GM20431 (cell line): Measurements from ENCODE around the gene ABCB11.
"Not testable (repeated sequence)": the region's sequence is repeated elsewhere in the genome, so short reads cannot be mapped to it uniquely, and the experiment has no call there.

ENCODE experiments used
- in situ Hi-C: fragments of 300-500 bp; cut with MseI, MboI; formaldehyde crosslinking; loops from one replicate; pipeline ENCODE4 v1.15.0; 2020; ENCODE audit warnings: low sequenced_read_pairs; ENCODE audit not compliant: unreplicated experiment

The ABCB11 gene

DNA sequence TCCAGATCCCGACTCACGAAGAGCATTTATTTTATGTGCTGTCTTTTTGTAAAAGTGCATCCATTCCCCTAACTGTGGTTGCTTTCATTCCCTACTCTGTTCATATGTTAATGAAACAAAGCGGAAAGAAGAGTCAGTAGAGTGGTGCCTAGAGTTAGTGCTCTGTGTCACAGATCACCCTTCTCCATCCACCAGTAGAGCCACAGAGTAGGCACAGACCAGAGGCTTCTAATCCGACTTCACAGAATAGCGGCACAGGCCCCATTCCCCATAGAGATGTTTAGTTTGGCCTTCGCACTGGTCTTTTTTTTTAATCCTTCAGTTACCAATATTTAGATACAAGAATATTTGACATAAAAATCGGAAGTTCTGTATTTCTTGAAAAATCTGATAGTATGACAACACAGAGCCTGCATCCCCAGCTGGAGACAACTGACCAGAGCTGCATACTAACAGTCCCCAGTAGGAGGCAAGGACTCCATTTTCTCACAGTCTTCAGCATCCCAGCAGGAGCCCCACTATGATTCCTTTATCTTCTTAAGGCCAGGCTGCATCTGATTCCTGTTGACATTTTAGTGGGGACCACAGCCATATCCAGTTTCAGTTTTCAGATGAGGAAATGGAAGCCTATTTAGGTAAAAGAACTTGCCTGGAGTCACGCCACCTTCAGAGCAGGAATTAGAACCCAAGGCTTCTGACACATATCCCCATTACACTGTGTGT is 123.0 kb downstream of the ABCB11 start:
- in situ Hi-C loops: loop anchor here (25.0 kb wide), 1 partner anchor 571 kb away; no protein-coding TSS in a partner anchor

DNA sequence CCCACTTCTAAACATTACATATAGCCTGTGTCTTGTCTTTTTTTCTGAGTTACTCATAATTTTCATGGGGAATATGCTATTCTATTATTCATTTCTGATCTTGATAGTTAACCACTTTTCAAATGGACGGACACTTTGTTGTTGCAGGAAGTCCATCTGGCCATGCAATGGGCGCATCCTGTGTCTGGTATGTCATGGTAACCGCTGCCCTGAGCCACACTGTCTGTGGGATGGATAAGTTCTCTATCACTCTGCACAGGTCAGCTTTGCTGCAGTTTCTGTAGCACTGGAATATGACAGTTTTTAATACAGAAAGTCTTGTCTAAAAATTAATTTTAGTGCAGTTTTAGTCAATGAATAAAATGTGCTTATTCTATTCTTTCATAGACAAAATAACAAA is 126.8 kb downstream of the ABCB11 start:
- in situ Hi-C loops: loop anchor here (25.0 kb wide), 1 partner anchor 567 kb away; no protein-coding TSS in a partner anchor

DNA sequence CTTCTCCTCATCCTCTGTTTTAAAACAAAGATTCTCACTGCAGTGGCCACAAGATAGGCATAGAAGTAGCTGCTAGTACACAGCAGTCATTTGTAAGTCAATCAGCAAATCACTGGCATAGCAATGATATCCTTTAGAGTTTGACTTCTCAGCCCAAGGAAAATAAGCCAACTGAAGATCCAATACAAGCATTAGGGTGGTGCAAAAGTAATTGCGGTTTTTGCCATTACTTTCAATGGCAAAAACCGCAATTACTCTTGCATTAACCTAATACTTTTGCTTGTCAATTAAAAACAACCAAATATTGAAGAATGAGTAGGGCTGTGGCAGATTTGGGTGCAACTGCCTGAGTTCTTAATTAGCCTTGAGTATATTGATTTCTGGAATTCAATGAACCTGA is 127.2 kb downstream of the ABCB11 start:
- in situ Hi-C loops: loop anchor here (25.0 kb wide), 1 partner anchor 567 kb away; no protein-coding TSS in a partner anchor

DNA sequence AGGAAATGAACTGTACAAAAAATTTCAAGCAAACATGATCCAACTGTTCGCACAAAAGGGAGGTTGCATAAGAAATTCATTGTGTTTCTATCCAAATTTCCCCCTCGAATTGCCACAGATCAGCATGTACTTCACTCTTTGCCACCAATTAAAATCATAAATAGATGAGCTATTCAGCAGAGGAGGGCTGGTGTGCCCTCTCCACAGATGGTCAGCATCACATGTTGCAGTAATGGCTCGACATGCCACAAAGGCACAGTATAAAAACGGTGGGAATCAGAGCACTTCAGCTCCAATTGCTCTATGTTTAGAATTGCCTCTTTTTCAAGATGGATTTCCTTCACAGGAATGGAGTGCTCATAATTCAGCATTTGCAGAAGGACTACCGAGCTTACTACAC is 130.1 kb downstream of the ABCB11 start, which contains the start of gene G6PC2:
Gene G6PC2 (plus strand): TSS at position 289 of the 400 bp plus-strand sequence. CDS start 41 bp downstream, at position 330.
- in situ Hi-C loops: loop anchor here (25.0 kb wide), 1 partner anchor 564 kb away; no protein-coding TSS in a partner anchor

DNA sequence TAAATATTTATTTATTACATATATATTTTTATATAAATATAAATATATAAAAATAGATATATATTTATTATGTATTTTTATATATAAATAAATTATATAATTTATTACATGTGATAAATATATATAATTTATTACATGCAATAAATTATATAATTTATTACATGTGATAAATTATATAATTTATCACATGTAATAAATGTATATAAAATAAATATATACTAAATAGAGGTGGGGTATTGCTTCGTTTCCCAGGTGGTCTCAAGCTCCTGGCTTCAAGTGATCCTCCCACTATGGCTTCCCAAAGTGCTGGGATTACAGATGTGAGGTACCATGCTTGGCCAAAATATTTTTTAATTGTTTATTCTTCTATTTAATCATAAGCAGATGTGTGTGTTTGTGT is 133.7 kb downstream of the ABCB11 start:
- in situ Hi-C loops: no loop called here

DNA sequence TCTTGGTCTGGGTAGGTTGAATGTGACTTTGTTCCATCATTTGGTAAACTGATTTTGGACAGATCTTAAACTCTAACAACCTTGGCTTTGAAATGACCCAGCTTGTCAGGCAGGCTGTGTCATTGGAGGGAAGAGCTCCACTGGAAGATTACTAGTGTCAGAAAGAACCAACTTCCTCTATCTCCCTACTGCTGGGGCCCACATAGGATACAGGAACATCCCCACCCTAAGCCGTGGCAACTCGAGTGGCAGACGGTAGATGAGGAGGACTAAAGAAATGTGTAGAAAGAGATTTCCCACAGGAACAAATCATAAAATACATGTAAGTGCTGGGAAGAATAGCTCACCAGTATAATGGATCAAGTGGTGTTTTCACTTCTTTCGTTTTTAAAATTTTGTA is 134.3 kb downstream of the ABCB11 start:
- in situ Hi-C loops: no loop called here

DNA sequence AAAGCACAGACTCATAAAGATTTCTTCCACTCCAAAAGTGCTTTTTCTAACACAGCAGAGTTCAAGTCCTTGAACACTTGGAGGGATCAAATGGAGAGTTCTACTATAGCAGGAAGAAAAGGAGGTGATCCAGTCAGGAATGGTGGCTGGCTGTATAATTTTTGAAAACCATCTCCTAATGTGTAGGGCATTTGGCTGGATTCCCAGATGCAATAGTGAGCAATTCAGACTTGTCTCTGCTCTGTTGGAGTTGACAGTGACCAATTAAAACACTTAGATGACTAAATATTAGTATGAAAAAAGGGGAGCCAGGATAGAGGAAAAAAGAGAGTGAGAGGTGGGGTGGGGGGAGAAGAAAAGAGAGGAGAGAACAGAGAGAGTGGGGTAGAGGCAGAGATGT is 135.4 kb downstream of the ABCB11 start:
- in situ Hi-C loops: no loop called here

DNA sequence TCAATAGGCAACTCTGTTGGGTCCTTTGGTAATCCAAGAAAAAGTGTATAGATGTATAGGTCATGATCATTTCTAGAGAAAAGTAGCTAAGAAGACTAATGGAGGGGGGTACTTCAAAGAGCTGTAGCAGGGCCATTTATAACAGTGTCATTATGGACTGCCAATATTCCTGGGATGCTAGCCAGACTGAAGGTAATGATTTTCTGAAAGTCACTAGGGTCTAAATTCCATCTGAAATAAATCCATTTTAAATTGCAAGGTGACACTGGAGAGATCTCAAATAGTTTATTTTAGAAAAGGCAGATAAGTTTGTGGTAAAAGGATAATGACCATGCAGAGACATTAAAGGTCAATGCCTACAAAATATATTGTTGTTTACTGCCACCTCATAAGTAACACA is 136.4 kb downstream of the ABCB11 start:
- in situ Hi-C loops: no loop called here

DNA sequence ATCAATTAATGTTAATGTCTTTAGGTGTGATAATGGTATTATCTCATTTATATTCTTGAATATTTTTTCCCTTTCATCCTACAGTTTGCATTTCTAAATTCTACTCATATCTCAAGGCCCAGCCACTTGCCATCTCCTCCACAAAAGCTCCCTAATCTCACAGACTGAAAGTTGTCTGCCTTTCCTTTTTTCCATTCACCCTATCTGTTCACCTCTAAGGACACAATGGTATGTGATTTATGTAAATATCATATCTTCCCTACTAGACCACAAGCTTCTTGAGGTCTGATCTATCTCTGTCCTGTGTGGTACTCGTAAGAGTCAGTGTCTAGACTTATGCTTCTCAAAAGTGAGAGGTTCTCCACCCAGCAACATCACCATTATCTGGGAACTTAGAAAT is 137.0 kb downstream of the ABCB11 start:
- in situ Hi-C loops: no loop called here

DNA sequence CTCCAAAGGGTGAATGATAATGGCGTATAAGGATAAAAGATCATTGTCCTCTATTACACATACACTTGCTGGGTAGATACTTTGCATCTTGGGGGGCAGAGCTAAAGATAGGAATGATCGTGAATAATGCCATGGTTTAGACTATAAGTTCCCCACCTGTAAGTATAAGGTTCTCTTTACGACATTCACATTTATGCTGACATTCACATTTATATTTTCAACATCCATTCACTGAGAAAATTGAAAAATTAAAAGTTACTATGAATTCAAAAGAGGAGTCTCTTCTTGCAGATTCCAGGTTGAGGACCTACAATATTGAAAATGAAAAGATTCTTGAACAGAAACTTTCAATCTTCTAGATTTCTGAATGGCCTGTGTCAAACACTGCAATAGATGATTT is 138.8 kb downstream of the ABCB11 start:
- in situ Hi-C loops: no loop called here

DNA sequence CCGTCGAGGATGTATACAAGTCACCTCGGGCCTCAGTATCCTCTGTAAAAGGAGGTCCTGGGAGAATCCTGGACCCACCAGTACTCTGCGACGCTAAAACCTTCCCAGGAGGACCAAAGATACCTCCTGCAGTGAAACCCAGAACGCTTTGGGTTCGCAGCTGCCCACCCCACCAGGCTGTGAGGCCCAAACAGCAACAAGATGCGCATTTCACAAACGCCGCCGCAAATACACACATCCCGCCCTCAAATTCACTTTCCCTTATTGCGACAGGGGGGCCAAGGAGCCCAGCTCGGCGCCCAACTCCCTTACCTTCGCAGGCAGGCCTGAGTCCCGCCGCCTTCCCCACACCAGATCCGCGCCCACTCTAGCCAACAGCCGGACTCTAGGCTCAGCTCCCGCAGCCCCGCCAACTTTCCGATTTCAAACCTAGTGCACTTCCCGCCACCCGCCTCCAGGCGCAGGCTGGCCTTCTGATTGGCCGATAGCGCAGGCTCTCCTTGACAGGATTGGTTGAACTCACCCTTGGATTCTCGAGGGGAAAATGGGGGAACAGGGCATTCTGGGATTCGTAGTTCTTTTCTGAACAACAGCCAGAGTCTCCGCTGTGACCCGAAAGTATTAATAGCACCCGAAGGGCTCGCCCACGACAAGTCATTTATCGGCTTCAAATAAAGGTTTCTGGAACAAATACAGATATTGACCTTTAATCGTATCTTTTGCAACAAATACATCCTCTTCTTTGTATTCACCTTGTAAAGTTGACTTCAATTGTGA is 140.9 kb downstream of the ABCB11 start, which contains the start of gene SPC25:
Gene SPC25 (minus strand): TSS at position 425 of the 777 bp plus-strand sequence. CDS start 911 bp downstream, outside the sequence.
- in situ Hi-C loops: no loop called here

DNA sequence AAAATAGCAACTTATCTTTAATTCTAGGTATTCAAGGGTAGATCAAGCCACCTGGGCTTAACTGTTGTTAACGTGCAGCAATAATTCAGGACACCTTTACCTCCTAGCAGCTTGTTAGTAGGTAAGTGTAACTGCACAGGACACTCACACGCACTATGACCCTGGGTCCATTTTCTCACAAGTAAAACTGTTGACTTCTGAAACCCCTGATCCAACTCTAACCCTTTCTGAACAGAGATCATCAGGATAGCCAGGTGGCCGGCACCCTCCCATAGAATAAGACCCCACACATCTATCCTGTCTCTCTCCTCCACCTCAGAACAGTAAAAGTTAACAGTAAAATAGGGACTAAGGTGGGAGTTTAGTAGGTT is 141.5 kb downstream of the ABCB11 start:
- in situ Hi-C loops: no loop called here

DNA sequence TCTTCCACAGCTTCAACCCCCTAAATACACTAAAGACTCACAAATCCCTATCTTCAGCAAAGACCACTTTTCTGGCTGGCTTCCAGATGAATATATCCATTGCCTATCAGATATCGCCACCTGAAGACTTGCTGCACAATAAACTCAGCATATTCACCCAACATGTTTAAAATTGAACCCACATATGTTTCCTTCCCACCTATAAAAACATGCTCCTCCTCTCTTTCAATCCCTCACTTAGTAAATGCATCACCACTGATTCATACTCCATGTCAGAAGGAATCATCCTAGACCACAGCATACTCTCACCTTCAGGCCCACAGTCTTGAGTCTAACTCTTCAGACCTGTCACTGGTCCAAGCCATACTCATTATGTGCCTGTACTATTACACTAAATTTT is 146.1 kb downstream of the ABCB11 start:
- in situ Hi-C loops: no loop called here

DNA sequence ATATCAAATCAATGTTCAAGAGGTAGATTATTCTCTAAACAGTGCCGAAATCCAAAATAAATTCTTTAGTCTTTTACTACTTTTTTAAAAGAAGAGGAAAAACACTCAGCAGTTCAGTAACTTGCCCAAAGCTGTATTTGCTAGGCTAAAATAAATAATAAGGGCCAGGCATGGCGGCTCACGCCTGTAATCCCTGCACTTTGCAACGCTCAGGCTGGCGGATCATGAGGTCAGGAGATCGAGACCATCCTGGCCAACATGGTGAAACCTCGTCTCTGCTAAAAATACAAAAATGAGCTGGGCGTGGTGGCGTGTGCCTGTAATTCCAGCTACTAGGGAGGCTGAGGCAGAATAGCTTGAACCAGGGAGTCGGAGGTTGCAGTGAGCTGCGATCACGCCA is 149.0 kb downstream of the ABCB11 start:
- in situ Hi-C loops: not testable (repeated sequence)

DNA sequence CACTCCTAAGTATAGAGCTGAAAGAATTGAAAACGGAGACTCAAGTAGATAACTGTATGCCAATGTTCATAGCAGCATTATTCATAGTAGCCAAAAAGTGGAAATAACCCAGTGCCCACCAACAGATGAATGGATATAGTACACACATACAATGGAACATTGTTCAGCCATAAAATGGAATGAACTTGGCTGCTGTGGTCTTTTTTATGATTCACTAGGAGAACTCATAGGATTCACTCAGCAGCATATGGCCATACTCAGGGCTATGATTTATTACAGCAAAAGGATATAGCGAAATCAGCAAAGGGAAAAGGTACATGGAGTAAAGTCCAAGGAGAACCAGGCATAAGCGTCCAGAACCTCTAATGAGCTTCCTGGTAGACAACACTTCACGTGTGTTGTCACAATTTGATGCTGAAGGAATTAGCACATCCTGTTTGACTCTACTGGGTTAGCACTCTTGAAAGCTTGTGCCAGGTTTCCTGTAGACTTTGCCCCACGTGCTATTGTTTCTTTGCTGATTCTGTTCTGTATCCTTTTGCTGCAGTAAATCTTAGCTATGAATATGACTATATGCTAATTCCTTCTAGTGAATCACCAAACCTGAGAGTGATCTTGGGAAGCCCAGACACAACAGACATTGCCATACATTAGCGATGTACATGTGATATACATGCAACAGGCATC is 156.6 kb downstream of the ABCB11 start:
- in situ Hi-C loops: no loop called here

DNA sequence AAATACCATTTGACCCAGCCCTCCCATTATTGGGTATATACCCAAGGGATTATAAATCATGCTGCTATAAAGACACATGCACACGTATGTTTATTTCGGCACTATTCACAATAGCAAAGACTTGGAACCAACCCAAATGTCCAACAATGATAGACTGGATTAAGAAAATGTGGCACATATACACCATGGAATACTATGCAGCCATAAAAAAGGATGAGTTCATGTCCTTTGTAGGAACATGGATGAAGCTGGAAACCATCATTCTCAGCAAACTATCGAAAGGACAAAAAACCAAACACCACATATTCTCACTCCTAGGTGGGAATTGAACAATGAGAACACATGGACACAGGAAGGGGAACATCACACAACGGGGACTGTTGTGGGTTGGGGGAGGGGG is 160.3 kb downstream of the ABCB11 start:
- in situ Hi-C loops: not testable (repeated sequence)
